SK-N-SH (cell line): ENCODE results near the gene SESN1.
A peak's percentile ranks its signal among the peaks of the same experiment; 100 is the strongest.

Experiments
- EP300 ChIP-seq, 2 experiments: IDR thresholded peaks; 2 replicates each; pipeline versions ENCODE4 v1.4.0 to v1.6.1; 2012; ENCODE audit warnings: borderline replicate concordance in 1 of 2, low read depth in 1 of 2, low read length in 1 of 2
- EZH2phosphoT487 ChIP-seq: fragments of 200-600 bp; sonication (generic); IDR thresholded peaks from 2 replicates; pipeline ENCODE4 v1.6.1; 2017; ENCODE audit warnings: low read depth, mixed run types, mild to moderate bottlenecking, antibody characterized with exemption, moderate library complexity, borderline replicate concordance
- GATA2 ChIP-seq: sonication (generic); formaldehyde crosslinking; IDR thresholded peaks from 2 replicates; pipeline ENCODE4 v1.5.0; 2020; ENCODE audit warnings: mild to moderate bottlenecking, missing genetic modification reagents
- JUND ChIP-seq: IDR thresholded peaks from 2 replicates; pipeline ENCODE4 v1.4.0; 2012
- POLR2AphosphoS5 ChIP-seq: IDR thresholded peaks from 2 replicates; pipeline ENCODE4 v1.6.1; 2012; ENCODE audit warnings: low read depth, low read length
- RAD21 ChIP-seq: IDR thresholded peaks from 2 replicates; pipeline ENCODE4 v1.6.1; 2012; ENCODE audit warnings: mild to moderate bottlenecking, low read length
- SMC3 ChIP-seq: IDR thresholded peaks from 2 replicates; pipeline ENCODE4 v1.6.1; 2012; ENCODE audit warnings: low read depth, low read length, improper control_type of control experiment
- TAF1 ChIP-seq: IDR thresholded peaks from 2 replicates; pipeline ENCODE4 v1.6.1; 2012; ENCODE audit warnings: low read depth, mild to moderate bottlenecking, low read length, moderate library complexity, borderline replicate concordance
- TEAD4 ChIP-seq: IDR thresholded peaks from 2 replicates; pipeline ENCODE4 v1.4.0; 2012; ENCODE audit warnings: mild to moderate bottlenecking, borderline replicate concordance; ENCODE audit not compliant: insufficient read depth
- TF ChIP-seq, protein P1 (sequence below): IDR thresholded peaks from 2 replicates; pipeline ENCODE4 v1.4.0; 2012; ENCODE audit warnings: low read depth
- TF ChIP-seq, protein P2 (sequence below): fragments of 200-600 bp; sonication (generic); IDR thresholded peaks from 2 replicates; pipeline ENCODE4 v1.6.1; 2017; ENCODE audit warnings: antibody characterized with exemption, mild to moderate bottlenecking, moderate library complexity
- TF ChIP-seq, protein P3 (sequence below): IDR thresholded peaks from 2 replicates; pipeline ENCODE4 v1.6.1; 2012; ENCODE audit warnings: mild to moderate bottlenecking, low read depth, low read length, moderate library complexity

DNA sequence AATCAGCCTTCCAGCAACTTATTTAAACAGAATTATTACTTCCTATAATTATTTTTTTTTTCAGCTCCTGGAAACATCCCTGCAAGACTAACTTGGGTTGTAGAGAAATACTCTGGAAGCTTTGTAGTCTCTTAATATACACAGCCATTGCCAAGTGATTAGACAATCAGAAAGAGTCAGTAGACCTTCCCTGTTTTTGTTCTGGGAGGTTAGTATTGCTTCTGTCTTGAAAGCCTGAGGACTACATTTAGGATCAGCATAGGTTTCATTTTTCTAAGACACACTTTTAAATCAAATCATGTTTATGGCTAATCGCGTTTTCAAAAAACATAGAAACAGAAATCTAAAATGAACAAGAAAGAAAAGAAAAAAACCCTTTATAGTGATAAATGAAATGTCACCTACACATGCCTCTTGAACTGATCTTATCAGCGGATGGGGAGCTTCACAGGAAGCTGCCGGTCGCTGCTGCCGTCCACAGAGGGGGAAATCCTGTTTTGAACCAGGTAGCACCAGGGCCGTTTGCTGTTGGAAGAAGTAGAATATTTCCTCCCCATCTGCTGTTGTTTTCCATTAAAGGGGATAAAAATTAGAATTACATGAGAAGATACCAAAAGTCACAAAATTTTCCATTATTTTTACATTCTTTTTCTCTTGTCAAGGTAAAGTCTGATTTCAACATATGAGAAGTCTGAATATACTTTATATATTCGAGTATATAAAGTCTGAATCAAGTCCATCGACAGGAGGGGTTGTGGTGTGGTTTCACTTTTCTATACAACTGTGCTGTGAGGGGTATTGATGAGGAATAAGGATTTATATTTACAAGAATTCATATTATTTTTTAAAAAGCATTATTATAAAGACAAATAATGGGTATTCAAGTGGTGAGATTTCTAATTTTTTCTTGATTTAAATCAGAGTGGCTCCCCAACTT lies 151.8 kb downstream of the SESN1 start:
- TF ChIP-seq EP300 (IDR thresholded peaks at IDR 0.05; ENCODE audit: borderline replicate concordance in 1 of 2, low read depth in 1 of 2, low read length in 1 of 2) (no peak), JUND (no peak), POLR2AphosphoS5 (no peak), TEAD4 (no peak), EZH2phosphoT487 (no peak), SMC3 (no peak), RAD21 (no peak), TAF1 (no peak), GATA2 (CRISPR knock-in tag) (peak; percentile 85)
- TF ChIP-seq, protein P1, sequence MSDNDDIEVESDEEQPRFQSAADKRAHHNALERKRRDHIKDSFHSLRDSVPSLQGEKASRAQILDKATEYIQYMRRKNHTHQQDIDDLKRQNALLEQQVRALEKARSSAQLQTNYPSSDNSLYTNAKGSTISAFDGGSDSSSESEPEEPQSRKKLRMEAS, result no peak
- TF ChIP-seq, protein P2, sequence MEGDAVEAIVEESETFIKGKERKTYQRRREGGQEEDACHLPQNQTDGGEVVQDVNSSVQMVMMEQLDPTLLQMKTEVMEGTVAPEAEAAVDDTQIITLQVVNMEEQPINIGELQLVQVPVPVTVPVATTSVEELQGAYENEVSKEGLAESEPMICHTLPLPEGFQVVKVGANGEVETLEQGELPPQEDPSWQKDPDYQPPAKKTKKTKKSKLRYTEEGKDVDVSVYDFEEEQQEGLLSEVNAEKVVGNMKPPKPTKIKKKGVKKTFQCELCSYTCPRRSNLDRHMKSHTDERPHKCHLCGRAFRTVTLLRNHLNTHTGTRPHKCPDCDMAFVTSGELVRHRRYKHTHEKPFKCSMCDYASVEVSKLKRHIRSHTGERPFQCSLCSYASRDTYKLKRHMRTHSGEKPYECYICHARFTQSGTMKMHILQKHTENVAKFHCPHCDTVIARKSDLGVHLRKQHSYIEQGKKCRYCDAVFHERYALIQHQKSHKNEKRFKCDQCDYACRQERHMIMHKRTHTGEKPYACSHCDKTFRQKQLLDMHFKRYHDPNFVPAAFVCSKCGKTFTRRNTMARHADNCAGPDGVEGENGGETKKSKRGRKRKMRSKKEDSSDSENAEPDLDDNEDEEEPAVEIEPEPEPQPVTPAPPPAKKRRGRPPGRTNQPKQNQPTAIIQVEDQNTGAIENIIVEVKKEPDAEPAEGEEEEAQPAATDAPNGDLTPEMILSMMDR, result no peak
- TF ChIP-seq, protein P3, sequence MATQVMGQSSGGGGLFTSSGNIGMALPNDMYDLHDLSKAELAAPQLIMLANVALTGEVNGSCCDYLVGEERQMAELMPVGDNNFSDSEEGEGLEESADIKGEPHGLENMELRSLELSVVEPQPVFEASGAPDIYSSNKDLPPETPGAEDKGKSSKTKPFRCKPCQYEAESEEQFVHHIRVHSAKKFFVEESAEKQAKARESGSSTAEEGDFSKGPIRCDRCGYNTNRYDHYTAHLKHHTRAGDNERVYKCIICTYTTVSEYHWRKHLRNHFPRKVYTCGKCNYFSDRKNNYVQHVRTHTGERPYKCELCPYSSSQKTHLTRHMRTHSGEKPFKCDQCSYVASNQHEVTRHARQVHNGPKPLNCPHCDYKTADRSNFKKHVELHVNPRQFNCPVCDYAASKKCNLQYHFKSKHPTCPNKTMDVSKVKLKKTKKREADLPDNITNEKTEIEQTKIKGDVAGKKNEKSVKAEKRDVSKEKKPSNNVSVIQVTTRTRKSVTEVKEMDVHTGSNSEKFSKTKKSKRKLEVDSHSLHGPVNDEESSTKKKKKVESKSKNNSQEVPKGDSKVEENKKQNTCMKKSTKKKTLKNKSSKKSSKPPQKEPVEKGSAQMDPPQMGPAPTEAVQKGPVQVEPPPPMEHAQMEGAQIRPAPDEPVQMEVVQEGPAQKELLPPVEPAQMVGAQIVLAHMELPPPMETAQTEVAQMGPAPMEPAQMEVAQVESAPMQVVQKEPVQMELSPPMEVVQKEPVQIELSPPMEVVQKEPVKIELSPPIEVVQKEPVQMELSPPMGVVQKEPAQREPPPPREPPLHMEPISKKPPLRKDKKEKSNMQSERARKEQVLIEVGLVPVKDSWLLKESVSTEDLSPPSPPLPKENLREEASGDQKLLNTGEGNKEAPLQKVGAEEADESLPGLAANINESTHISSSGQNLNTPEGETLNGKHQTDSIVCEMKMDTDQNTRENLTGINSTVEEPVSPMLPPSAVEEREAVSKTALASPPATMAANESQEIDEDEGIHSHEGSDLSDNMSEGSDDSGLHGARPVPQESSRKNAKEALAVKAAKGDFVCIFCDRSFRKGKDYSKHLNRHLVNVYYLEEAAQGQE, result no peak
